HG02870 (cell line): ENCODE data around the gene ATP8B4.

Experiments
- ATAC-seq: cut with Tn5 transposase; IDR thresholded peaks from one replicate; pipeline ENCODE4 v1.9.1; 2021; ENCODE audit warnings: mild to moderate bottlenecking, moderate library complexity; ENCODE audit not compliant: unreplicated experiment

ATP8B4 gene

GRCh38 chr15:50024281-50024680 lies 94.8 kb downstream of the ATP8B4 start:
- no peak for ATAC-seq

GRCh38 chr15:50018491-50018890 lies 100.5 kb downstream of the ATP8B4 start:
- no peak for ATAC-seq

- no peak for ATAC-seq
Measured at GRCh38 chr15:50017522-50017921, 101.5 kb downstream of the ATP8B4 start.

- ATAC-seq: no peak
Measured at GRCh38 chr15:50016951-50017350, 102.1 kb downstream of the ATP8B4 start.

GRCh38 chr15:50012790-50013189 lies 106.2 kb downstream of the ATP8B4 start:
- ATAC-seq: no peak

GRCh38 chr15:50009634-50010033 lies 109.4 kb downstream of the ATP8B4 start:
- ATAC-seq: no peak

GRCh38 chr15:50003786-50004334 lies 115.2 kb downstream of the ATP8B4 start:
- ATAC-seq: peak; percentile 100

- no peak for ATAC-seq
Measured at GRCh38 chr15:49991587-49991986, 127.4 kb downstream of the ATP8B4 start.

- no peak for ATAC-seq
Measured at GRCh38 chr15:49990835-49991545, 128.0 kb downstream of the ATP8B4 start.

GRCh38 chr15:49989498-49989897 lies 129.5 kb downstream of the ATP8B4 start:
- ATAC-seq: no peak

- no peak for ATAC-seq
Measured at GRCh38 chr15:49988766-49989165, 130.3 kb downstream of the ATP8B4 start.

- ATAC-seq: no peak
Measured at GRCh38 chr15:49987896-49988295, 131.1 kb downstream of the ATP8B4 start.

- ATAC-seq: no peak
Measured at GRCh38 chr15:49987198-49987785, 131.7 kb downstream of the ATP8B4 start.

- no peak for ATAC-seq
Measured at GRCh38 chr15:49986326-49986725, 132.7 kb downstream of the ATP8B4 start.

GRCh38 chr15:49985463-49985862 lies 133.6 kb downstream of the ATP8B4 start:
- no peak for ATAC-seq

- ATAC-seq: no peak
Measured at GRCh38 chr15:49984436-49984835, 134.6 kb downstream of the ATP8B4 start.

GRCh38 chr15:49982584-49982983 lies 136.4 kb downstream of the ATP8B4 start:
- ATAC-seq: no peak

GRCh38 chr15:49979705-49980382 lies 139.2 kb downstream of the ATP8B4 start:
- peak; percentile 44 for ATAC-seq

- ATAC-seq: no peak
Measured at GRCh38 chr15:49978121-49978520, 140.9 kb downstream of the ATP8B4 start.

GRCh38 chr15:49977306-49977705 lies 141.7 kb downstream of the ATP8B4 start:
- ATAC-seq: no peak

GRCh38 chr15:49964551-49964950 lies 154.5 kb downstream of the ATP8B4 start:
- ATAC-seq: no peak

GRCh38 chr15:49964061-49964460 lies 155.0 kb downstream of the ATP8B4 start:
- ATAC-seq: no peak
